Measurements from ENCODE around the gene ASB1.

DNA sequence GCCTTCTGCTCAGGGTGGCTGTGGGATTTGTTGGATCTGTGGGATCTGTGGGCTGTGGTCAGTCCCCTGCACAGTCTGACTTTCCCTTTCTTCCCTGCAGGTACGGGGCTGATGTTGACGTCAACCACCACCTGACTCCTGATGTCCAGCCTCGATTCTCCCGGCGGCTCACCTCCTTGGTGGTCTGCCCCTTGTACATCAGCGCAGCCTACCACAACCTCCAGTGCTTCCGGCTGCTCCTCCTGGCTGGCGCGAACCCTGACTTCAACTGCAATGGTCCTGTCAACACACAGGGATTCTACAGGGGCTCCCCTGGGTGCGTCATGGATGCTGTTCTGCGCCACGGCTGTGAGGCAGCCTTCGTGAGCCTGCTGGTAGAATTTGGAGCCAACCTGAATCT is 17.5 kb downstream of the ASB1 start:
- TF ChIP-seq EZH2 (IDR thresholded peaks at IDR 0.05) (no peak), POLR2AphosphoS5 (IDR thresholded peaks at IDR 0.05; ENCODE audit: borderline replicate concordance, low read depth, low read length) (no peak), FOXP2 (optimal IDR thresholded peaks at IDR 0.05; ENCODE audit: control extremely low read depth, extremely low read length, insufficient read depth) (no peak)
